ENCODE data around the gene MALT1. TPM values are rescaled to one million over a fixed set of nuclear protein-coding genes. Genes with fewer than 3 reads are reported as not detected.

Gene MALT1
- total RNA-seq, 1 experiment from 2014 or later, result 19.6 TPM

DNA sequence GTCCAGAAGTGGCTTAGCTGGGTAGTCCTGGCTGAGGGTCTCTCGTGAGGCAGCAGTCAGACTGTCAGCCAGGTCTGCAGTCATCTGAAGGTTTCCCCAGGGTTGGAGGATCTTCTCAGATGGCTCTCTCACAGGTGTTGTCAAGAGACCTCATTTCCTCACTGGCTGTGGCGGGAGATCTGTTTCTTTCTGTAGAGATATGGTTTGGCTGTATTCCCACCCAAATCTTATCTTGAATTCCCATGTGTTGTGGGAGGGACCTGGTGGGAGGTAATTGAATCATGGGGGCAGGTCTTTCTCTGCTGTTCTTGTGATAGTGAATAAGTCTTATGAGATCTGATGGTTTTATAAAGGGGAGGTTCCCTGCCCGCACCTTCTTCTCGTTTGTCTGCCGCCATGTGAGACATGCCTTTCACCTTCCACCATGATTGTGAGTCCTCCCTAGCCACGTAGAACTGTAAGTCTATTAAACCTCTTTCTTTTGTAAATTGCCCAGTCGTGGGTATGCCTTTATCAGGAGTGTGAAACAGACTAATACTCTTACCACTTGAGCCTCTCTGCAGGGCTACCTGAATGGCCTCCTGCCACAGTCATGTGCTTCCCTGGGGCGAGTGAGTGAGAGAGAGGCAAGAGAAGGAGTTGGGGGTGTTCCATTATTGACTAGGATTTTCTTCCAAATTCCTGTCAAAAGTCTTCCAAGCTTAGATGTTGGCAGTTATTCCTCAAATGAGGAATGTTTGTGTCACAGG, 23.6 kb downstream of the MALT1 start:
- TF ChIP-seq EZH2 (IDR thresholded peaks at IDR 0.05; ENCODE audit: low read depth), result no peak
- TF ChIP-seq, protein P1, sequence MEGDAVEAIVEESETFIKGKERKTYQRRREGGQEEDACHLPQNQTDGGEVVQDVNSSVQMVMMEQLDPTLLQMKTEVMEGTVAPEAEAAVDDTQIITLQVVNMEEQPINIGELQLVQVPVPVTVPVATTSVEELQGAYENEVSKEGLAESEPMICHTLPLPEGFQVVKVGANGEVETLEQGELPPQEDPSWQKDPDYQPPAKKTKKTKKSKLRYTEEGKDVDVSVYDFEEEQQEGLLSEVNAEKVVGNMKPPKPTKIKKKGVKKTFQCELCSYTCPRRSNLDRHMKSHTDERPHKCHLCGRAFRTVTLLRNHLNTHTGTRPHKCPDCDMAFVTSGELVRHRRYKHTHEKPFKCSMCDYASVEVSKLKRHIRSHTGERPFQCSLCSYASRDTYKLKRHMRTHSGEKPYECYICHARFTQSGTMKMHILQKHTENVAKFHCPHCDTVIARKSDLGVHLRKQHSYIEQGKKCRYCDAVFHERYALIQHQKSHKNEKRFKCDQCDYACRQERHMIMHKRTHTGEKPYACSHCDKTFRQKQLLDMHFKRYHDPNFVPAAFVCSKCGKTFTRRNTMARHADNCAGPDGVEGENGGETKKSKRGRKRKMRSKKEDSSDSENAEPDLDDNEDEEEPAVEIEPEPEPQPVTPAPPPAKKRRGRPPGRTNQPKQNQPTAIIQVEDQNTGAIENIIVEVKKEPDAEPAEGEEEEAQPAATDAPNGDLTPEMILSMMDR (conservative IDR thresholded peaks at IDR 0.05), result no peak
- H3F3A ChIP-seq (ENCODE audit: insufficient read depth, low read depth), result peaks cover 11% of the 10 kb centered on the region; the same call in 1 of the 2 replicates
- H4K20me1 ChIP-seq (ENCODE audit: insufficient read depth), result no peaks in the 10 kb centered on the region; the same call in 1 of the 2 replicates
- no peak overlapping the region for H3K4me3 ChIP-seq
- H3K27me3 ChIP-seq (ENCODE audit: insufficient read depth, low read depth), result no peaks in the 10 kb centered on the region
- POLR2A ChIA-PET (ENCODE audit: unreplicated experiment), result interaction anchor here (0.6 kb wide), 1 partner anchor 790 kb away, joined by 4 read pairs; no protein-coding TSS in a partner anchor
- peaks cover 13% of the 10 kb centered on the region; the same call in 1 of the 2 replicates for H3K36me3 ChIP-seq (ENCODE audit: low read depth)
- H3K9me2 ChIP-seq (ENCODE audit: insufficient read depth), result no peaks in the 10 kb centered on the region
- intact Hi-C loops (cut with micrococcal nuclease; ENCODE audit: unreplicated experiment), result no loop called here
- peaks cover 13% of the 10 kb centered on the region for H3K4me1 ChIP-seq (replicated peaks; ENCODE audit: insufficient read depth)
- H3K79me2 ChIP-seq (ENCODE audit: low read depth), result peaks cover 15% of the 10 kb centered on the region; the same call in 1 of the 2 replicates
- H2AFZ ChIP-seq, result no peak overlapping the region
- DNase-seq, result no peak
- BruUV-seq (replicated peaks), result no TSS peak
- no peaks in the 10 kb centered on the region for H3K9me3 ChIP-seq (ENCODE audit: insufficient read depth, low read depth)
- no peak overlapping the region for H3K27ac ChIP-seq
- CTCF ChIA-PET, result no interaction called here
- no peak overlapping the region for H3K4me2 ChIP-seq

DNA sequence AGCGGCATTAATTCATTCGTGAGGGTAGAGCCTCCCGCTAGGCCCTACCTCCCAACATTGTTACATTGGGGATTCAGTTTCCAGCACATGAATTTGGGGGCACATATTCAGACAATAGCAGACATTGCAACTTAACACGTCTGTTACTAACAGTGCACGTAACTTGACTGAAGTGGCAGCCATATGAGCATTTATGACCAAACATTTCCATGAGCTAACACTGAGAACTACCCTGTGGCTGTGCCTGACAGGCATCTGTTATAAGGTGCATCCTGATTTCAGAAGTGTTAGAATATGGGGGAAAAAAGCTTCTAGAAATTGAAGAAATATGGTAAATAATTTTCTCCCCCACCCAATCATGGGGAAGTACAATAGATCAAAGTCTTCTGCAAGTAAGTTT, 24.5 kb downstream of the MALT1 start:
- no peak for DNase-seq
- no peak overlapping the region for H2AFZ ChIP-seq
- peaks cover 8% of the 10 kb centered on the region for H3K4me1 ChIP-seq (replicated peaks; ENCODE audit: insufficient read depth)
- no peaks in the 10 kb centered on the region for H3K9me3 ChIP-seq (ENCODE audit: insufficient read depth, low read depth)
- H4K20me1 ChIP-seq (ENCODE audit: insufficient read depth), result no peaks in the 10 kb centered on the region; the same call in 1 of the 2 replicates
- intact Hi-C loops (cut with micrococcal nuclease; ENCODE audit: unreplicated experiment), result no loop called here
- H3K4me2 ChIP-seq, result no peak overlapping the region
- H3K27me3 ChIP-seq (ENCODE audit: insufficient read depth, low read depth), result no peaks in the 10 kb centered on the region
- H3K36me3 ChIP-seq (ENCODE audit: low read depth), result peaks cover 15% of the 10 kb centered on the region
- TF ChIP-seq, protein P1 (conservative IDR thresholded peaks at IDR 0.05), result no peak
- no peak for TF ChIP-seq EZH2 (IDR thresholded peaks at IDR 0.05; ENCODE audit: low read depth)
- BruUV-seq (replicated peaks), result no TSS peak
- H3F3A ChIP-seq (ENCODE audit: insufficient read depth, low read depth), result peaks cover 4% of the 10 kb centered on the region; the same call in 1 of the 2 replicates
- H3K9me2 ChIP-seq (ENCODE audit: insufficient read depth), result no peaks in the 10 kb centered on the region
- H3K79me2 ChIP-seq (ENCODE audit: low read depth), result peaks cover 15% of the 10 kb centered on the region; the same call in 1 of the 2 replicates
- ChIA-PET CTCF (no interaction called here), POLR2A (ENCODE audit: unreplicated experiment) (no interaction called here)
- no peak overlapping the region for H3K27ac ChIP-seq
- H3K4me3 ChIP-seq, result no peak overlapping the region

DNA sequence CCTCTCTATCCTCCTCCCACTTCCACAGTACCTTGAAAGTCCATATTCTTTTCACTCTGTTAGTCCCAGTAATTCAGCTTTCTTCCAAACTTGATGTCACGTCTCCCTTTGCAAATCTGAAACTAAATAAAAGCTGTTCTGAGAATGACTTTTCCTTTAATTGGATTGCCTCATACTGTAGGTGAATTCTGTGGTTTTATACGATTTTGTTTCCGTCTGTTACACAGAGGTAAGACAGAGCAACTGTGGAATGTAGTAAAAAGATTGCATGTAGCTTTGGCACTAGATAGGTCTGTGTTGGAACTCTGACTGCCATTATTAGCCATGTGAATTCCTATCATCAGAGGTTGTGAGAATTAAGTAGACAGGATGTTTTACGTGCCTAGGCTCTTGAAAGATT, 25.9 kb downstream of the MALT1 start:
- no peak overlapping the region for H3K4me2 ChIP-seq
- DNase-seq, result no peak
- TF ChIP-seq, protein P1 (conservative IDR thresholded peaks at IDR 0.05), result no peak
- no peak for TF ChIP-seq EZH2 (IDR thresholded peaks at IDR 0.05; ENCODE audit: low read depth)
- POLR2A ChIA-PET (ENCODE audit: unreplicated experiment), result no interaction called here
- H3K4me3 ChIP-seq, result no peak overlapping the region
- peaks cover 21% of the 10 kb centered on the region for H3K36me3 ChIP-seq (ENCODE audit: low read depth)
- H3K27ac ChIP-seq, result no peak overlapping the region
- H4K20me1 ChIP-seq (ENCODE audit: insufficient read depth), result no peaks in the 10 kb centered on the region; the same call in 1 of the 2 replicates
- intact Hi-C loops (cut with micrococcal nuclease; ENCODE audit: unreplicated experiment), result no loop called here
- peaks cover under 1% of the 10 kb centered on the region; the same call in 1 of the 2 replicates for H3K4me1 ChIP-seq (replicated peaks; ENCODE audit: insufficient read depth)
- no peaks in the 10 kb centered on the region for H3K9me2 ChIP-seq (ENCODE audit: insufficient read depth)
- no peak overlapping the region for H2AFZ ChIP-seq
- H3F3A ChIP-seq (ENCODE audit: insufficient read depth, low read depth), result no peaks in the 10 kb centered on the region; the same call in 1 of the 2 replicates
- CTCF ChIA-PET, result no interaction called here
- no peaks in the 10 kb centered on the region for H3K9me3 ChIP-seq (ENCODE audit: insufficient read depth, low read depth)
- H3K27me3 ChIP-seq (ENCODE audit: insufficient read depth, low read depth), result no peaks in the 10 kb centered on the region
- peaks cover 12% of the 10 kb centered on the region; the same call in 1 of the 2 replicates for H3K79me2 ChIP-seq (ENCODE audit: low read depth)
- BruUV-seq (replicated peaks), result no TSS peak
